SU-DHL-6 (cell line): Measurements from ENCODE around the gene VPS35L.

Experiments
- CTCF ChIP-seq: fragments of 200-600 bp; sonication (generic); IDR thresholded peaks from one replicate; pipeline ENCODE4 v1.5.1; 2017; ENCODE audit warnings: antibody characterized with exemption, mild to moderate bottlenecking, low read length, moderate library complexity; ENCODE audit not compliant: insufficient read depth, poor library complexity, severe bottlenecking
- EZH2phosphoT487 ChIP-seq: fragments of 200-600 bp; sonication (generic), shearing (Covaris generic); conservative IDR thresholded peaks from 2 replicates; pipeline ENCODE4 v1.6.1; 2018; ENCODE audit warnings: mild to moderate bottlenecking, antibody characterized with exemption, low read length, moderate library complexity, mixed read lengths

GRCh38 chr16:19595043-19595767 is 39.7 kb downstream of the VPS35L start:
- TF ChIP-seq CTCF, result no peak
- no peak for TF ChIP-seq EZH2phosphoT487
